ENCODE measurements around the gene LBHD2. TPM values are rescaled to one million over a fixed set of nuclear protein-coding genes. Genes with fewer than 3 reads are reported as not detected.

The LBHD2 gene
- total RNA-seq, 1 experiment from 2014 or later, result not detected

DNA sequence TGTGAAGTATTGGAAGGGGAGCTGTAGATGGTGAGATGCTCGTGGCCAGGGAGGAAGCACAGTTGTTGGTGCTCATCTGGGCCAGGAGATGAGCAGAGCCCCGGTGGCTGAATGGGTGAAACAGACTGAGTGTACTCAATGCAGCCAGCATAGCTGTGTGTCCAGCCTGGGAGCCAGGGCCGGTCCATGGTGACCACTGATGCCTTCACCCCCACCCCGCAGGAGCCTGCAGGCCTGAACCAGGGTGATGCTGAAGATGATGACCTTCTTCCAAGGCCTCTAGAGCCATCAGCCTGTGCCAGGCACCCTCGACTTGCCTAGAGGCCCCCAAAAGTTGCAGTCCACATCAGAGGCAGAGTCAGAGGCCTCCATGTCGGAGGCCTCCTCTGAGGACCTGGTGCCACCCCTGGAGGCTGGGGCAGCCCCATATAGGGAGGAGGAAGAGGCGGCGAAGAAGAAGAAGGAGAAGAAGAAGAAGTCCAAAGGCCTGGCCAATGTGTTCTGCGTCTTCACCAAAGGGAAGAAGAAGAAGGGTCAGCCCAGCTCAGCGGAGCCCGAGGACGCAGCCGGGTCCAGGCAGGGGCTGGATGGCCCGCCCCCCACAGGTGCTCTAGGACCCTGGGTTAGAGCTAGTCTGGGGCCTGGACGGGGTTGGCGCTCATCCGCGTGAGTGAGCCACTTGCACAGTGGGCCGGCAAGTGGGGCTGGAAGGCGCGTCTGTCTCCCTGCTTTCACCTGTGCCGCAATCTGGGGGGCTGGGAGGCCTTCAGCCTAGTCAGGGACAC is 42.3 kb downstream of the LBHD2 start:
- TF ChIP-seq TCF7L2 (IDR thresholded peaks at IDR 0.05; ENCODE audit: low read depth, low read length), result no peak
- TF ChIP-seq SIN3A (IDR thresholded peaks at IDR 0.05; ENCODE audit: borderline replicate concordance, insufficient read depth, low read depth, low read length), result 0 out of 2 replicates have a peak, but pooled peaks have one; percentile 23
- Histone ChIP-seq H3K4me3 (ENCODE audit: low read depth in 2 of 2, low read length in 2 of 2) (peak overlapping the region; percentile 65 to 73), H3K27me3 (ENCODE audit: control insufficient read depth, insufficient read depth, low read length) (no peaks in the 10 kb centered on the region), H3K4me1 (ENCODE audit: control insufficient read depth, insufficient read depth, low read length) (peaks cover 51% of the 10 kb centered on the region), H3K36me3 (ENCODE audit: control insufficient read depth, insufficient read depth, low read length) (no peaks in the 10 kb centered on the region), H3K27ac (ENCODE audit: low read length) (peak overlapping the region; percentile 87), H3K9me3 (ENCODE audit: control insufficient read depth, insufficient read depth, low read depth, low read length) (no peaks in the 10 kb centered on the region)
- in situ Hi-C loops (cut with HindIII; ENCODE audit: low pct_unique_long_range_greater_than_20kb, low sequenced_read_pairs) (no loop called here), intact Hi-C loops (cut with micrococcal nuclease; ENCODE audit: unreplicated experiment) (no loop called here)
- TSS peak; percentile 57 for BruUV-seq (replicated peaks)
- DNase-seq (ENCODE audit: low read depth, low spot score) (no peak), ATAC-seq (no peak)
- ChIA-PET CTCF (interaction anchor here (0.6 to 1.3 kb wide), 2 partner anchors 21 to 200 kb away, joined by 4 to 7 read pairs; no protein-coding TSS in a partner anchor), POLR2A (no interaction called here)

DNA sequence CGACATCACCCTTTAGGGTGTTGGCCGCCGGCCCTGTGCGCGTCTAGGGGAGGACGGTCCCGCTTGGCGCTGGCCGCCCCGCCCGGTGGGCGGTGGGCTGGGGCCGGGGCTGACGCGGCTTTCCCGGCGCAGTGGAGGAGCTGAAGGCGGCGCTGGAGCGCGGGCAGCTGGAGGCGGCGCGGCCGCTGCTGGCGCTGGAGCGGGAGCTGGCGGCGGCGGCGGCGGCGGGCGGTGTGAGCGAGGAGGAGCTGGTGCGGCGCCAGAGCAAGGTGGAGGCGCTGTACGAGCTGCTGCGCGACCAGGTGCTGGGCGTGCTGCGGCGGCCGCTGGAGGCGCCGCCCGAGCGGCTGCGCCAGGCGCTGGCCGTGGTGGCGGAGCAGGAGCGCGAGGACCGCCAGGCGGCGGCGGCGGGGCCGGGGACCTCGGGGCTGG is 42.9 kb downstream of the LBHD2 start:
- no peak for DNase-seq (ENCODE audit: low read depth, low spot score)
- CTCF ChIA-PET, result interaction anchor here (0.6 to 1.3 kb wide), 2 partner anchors 21 to 199 kb away, joined by 4 to 7 read pairs; no protein-coding TSS in a partner anchor
- POLR2A ChIA-PET, result no interaction called here

More for the DNA sequence above, 42.9 kb downstream of the LBHD2 start:
- intact Hi-C loops (cut with micrococcal nuclease; ENCODE audit: unreplicated experiment), result no loop called here
- peak overlapping the region; percentile 65 to 73 for H3K4me3 ChIP-seq (ENCODE audit: low read depth in 2 of 2, low read length in 2 of 2)
- BruUV-seq (replicated peaks), result no TSS peak
- H3K9me3 ChIP-seq (ENCODE audit: control insufficient read depth, insufficient read depth, low read depth, low read length), result no peaks in the 10 kb centered on the region
- no peaks in the 10 kb centered on the region for H3K36me3 ChIP-seq (ENCODE audit: control insufficient read depth, insufficient read depth, low read length)
- in situ Hi-C loops (cut with HindIII; ENCODE audit: low pct_unique_long_range_greater_than_20kb, low sequenced_read_pairs), result no loop called here
- peak overlapping the region; percentile 87 for H3K27ac ChIP-seq (ENCODE audit: low read length)
- peaks cover 52% of the 10 kb centered on the region for H3K4me1 ChIP-seq (ENCODE audit: control insufficient read depth, insufficient read depth, low read length)
- no peak for TF ChIP-seq SIN3A (IDR thresholded peaks at IDR 0.05; ENCODE audit: borderline replicate concordance, insufficient read depth, low read depth, low read length)
- TF ChIP-seq, protein P1, sequence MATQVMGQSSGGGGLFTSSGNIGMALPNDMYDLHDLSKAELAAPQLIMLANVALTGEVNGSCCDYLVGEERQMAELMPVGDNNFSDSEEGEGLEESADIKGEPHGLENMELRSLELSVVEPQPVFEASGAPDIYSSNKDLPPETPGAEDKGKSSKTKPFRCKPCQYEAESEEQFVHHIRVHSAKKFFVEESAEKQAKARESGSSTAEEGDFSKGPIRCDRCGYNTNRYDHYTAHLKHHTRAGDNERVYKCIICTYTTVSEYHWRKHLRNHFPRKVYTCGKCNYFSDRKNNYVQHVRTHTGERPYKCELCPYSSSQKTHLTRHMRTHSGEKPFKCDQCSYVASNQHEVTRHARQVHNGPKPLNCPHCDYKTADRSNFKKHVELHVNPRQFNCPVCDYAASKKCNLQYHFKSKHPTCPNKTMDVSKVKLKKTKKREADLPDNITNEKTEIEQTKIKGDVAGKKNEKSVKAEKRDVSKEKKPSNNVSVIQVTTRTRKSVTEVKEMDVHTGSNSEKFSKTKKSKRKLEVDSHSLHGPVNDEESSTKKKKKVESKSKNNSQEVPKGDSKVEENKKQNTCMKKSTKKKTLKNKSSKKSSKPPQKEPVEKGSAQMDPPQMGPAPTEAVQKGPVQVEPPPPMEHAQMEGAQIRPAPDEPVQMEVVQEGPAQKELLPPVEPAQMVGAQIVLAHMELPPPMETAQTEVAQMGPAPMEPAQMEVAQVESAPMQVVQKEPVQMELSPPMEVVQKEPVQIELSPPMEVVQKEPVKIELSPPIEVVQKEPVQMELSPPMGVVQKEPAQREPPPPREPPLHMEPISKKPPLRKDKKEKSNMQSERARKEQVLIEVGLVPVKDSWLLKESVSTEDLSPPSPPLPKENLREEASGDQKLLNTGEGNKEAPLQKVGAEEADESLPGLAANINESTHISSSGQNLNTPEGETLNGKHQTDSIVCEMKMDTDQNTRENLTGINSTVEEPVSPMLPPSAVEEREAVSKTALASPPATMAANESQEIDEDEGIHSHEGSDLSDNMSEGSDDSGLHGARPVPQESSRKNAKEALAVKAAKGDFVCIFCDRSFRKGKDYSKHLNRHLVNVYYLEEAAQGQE (IDR thresholded peaks at IDR 0.05; ENCODE audit: insufficient read depth in 1 of 2, low read depth in 2 of 2, low read length in 1 of 2), result 0 out of 4 replicates have a peak, but pooled peaks of 1 of the 2 experiments have one; percentile 51
- no peak for TF ChIP-seq POLR2AphosphoS5 (IDR thresholded peaks at IDR 0.05; ENCODE audit: low read depth, low read length)
- TF ChIP-seq CTCF (IDR thresholded peaks at IDR 0.05), result peak; percentile 65; the same call in 1 of the 2 replicates
- TF ChIP-seq TCF7L2 (IDR thresholded peaks at IDR 0.05; ENCODE audit: low read depth, low read length), result no peak
- ATAC-seq, result peak; percentile 14
- H3K27me3 ChIP-seq (ENCODE audit: control insufficient read depth, insufficient read depth, low read length), result no peaks in the 10 kb centered on the region

Measured in Panc1 (cell line).